ENCODE results near the gene CEACAM18.

Gene CEACAM18

GRCh38 chr19:51539821-51540366 lies 61.6 kb downstream of the CEACAM18 start:
- Histone ChIP-seq H4K20me1 (ENCODE audit: insufficient read depth, low read length) (no peaks in the 10 kb centered on the region), H3K4me2 (ENCODE audit: low read length) (no peak overlapping the region), H3K36me3 (ENCODE audit: insufficient read depth, low read length) (no peaks in the 10 kb centered on the region), H3F3A (ENCODE audit: insufficient read depth, low read length) (no peaks in the 10 kb centered on the region), H3K9me3 (ENCODE audit: low read length) (no peaks in the 10 kb centered on the region), H3K79me2 (ENCODE audit: insufficient read depth, low read length) (no peaks in the 10 kb centered on the region), H3K9ac (ENCODE audit: low read length) (no peak overlapping the region), H3K4me1 (ENCODE audit: insufficient read depth, low read length, severe bottlenecking) (no peaks in the 10 kb centered on the region), H2AFZ (ENCODE audit: low read length) (no peak overlapping the region), H3K9me2 (ENCODE audit: low read depth, low read length) (no peaks in the 10 kb centered on the region), H3K27ac (ENCODE audit: low read depth, low read length, poor library complexity, severe bottlenecking) (no peak overlapping the region), H3K27me3 (ENCODE audit: insufficient read depth, low read length) (no peaks in the 10 kb centered on the region; the same call in 1 of the 2 replicates), H3K4me3 (ENCODE audit: low read depth, low read length, poor library complexity, severe bottlenecking) (no peak overlapping the region)
- no peak for TF ChIP-seq CTCF (IDR thresholded peaks at IDR 0.05; ENCODE audit: low read length)
